ENCODE data around the gene SPEG.

SPEG gene

DNA sequence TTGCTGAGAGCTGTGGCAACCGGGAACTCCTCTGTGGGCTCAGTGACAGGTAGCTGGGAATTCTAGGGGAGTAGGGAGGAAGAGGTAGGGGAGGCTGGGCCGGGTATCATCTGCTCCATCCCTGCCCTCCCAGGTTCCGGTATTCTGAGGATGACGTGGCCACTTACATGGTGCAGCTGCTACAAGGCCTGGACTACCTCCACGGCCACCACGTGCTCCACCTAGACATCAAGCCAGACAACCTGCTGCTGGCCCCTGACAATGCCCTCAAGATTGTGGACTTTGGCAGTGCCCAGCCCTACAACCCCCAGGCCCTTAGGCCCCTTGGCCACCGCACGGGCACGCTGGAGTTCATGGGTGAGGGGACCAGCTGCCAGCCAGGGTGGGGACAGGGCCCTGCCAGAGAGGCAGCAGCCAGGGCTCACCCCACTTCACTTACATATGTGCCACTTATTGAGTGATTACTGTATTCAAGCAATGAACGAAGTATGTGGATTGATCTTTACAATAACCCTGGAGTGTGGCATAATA is 56.0 kb downstream of the SPEG start:
- H3K4me3 ChIP-seq (ENCODE audit: insufficient read length, low read depth), result no peak overlapping the region
- peaks cover 56% of the 10 kb centered on the region for H3K27me3 ChIP-seq (ENCODE audit: insufficient read depth, insufficient read length)
- peaks cover 13% of the 10 kb centered on the region for H3K4me1 ChIP-seq (ENCODE audit: insufficient read depth, insufficient read length)
- DNase-seq (ENCODE audit: low read depth, low spot score), result no peak
- peak overlapping the region; percentile 24 for H3K9ac ChIP-seq (ENCODE audit: insufficient read length, low read depth)
- no peak for TF ChIP-seq ZNF274 (IDR thresholded peaks at IDR 0.05; ENCODE audit: low read depth, low read length)
- no peak for TF ChIP-seq SUZ12 (IDR thresholded peaks at IDR 0.05; ENCODE audit: extremely low read depth, insufficient read depth, insufficient read length)
- TF ChIP-seq YY1 (IDR thresholded peaks at IDR 0.05; ENCODE audit: insufficient read depth, insufficient read length), result no peak
- peaks cover 20% of the 10 kb centered on the region for H3K36me3 ChIP-seq (ENCODE audit: insufficient read depth, insufficient read length, low read length)
- H3K9me3 ChIP-seq (ENCODE audit: insufficient read depth, low read length), result no peaks in the 10 kb centered on the region

DNA sequence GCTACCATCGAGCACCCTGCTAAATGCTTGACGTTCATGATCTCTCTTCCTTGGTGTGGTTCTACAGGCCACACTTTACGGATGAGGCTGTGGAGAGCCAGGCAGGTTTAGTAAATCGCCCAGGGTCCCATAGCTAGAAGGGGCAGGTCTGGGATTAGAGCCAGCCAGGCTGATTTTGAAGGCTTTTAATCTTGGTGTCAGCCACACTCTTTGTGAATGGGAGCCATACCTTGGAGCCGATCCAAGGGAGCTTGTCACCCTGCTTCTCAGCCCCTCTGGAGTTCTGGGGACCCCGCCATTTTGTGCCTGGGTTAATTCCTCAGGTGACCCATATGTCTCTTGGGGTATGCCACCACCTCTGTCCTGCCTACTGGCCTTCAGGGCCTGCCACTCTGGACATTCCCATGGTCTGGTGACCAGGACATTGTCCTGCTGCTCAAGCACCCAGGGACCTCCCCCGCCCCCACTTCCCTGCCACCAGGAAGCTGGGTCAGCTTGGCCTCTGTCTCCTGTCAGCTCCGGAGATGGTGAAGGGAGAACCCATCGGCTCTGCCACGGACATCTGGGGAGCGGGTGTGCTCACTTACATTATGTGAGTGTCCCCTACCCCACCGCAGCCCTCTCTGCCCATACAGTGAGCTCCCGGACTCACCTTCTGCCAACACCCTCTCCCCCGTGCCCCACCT is 56.8 kb downstream of the SPEG start:
- Histone ChIP-seq H3K36me3 (ENCODE audit: insufficient read depth, insufficient read length, low read length) (peaks cover 20% of the 10 kb centered on the region), H3K9ac (ENCODE audit: insufficient read length, low read depth) (no peak overlapping the region), H3K4me3 (ENCODE audit: insufficient read length, low read depth) (no peak overlapping the region), H3K4me1 (ENCODE audit: insufficient read depth, insufficient read length) (peaks cover 17% of the 10 kb centered on the region), H3K9me3 (ENCODE audit: insufficient read depth, low read length) (no peaks in the 10 kb centered on the region), H3K27me3 (ENCODE audit: insufficient read depth, insufficient read length) (peaks cover 57% of the 10 kb centered on the region)
- no peak for TF ChIP-seq SUZ12 (IDR thresholded peaks at IDR 0.05; ENCODE audit: extremely low read depth, insufficient read depth, insufficient read length)
- DNase-seq (ENCODE audit: low read depth, low spot score), result no peak

DNA sequence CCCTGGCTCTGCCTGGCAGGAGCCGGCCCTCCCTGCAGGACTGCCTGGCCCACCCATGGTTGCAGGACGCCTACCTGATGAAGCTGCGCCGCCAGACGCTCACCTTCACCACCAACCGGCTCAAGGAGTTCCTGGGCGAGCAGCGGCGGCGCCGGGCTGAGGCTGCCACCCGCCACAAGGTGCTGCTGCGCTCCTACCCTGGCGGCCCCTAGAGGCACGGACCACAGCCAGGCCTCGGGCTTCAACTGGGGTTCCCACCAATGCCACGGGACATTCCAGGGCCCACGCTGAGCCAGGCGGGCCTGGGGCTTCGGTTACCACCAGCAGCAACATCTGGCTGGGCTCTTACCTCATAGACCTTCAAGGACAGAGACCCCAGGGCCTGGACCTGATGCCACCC is 57.9 kb downstream of the SPEG start:
- no peak for DNase-seq (ENCODE audit: low read depth, low spot score)
- Histone ChIP-seq H3K4me1 (ENCODE audit: insufficient read depth, insufficient read length) (peaks cover 18% of the 10 kb centered on the region), H3K27me3 (ENCODE audit: insufficient read depth, insufficient read length) (peaks cover 57% of the 10 kb centered on the region), H3K9ac (ENCODE audit: insufficient read length, low read depth) (no peak overlapping the region), H3K9me3 (ENCODE audit: insufficient read depth, low read length) (no peaks in the 10 kb centered on the region), H3K4me3 (ENCODE audit: insufficient read length, low read depth) (no peak overlapping the region), H3K36me3 (ENCODE audit: insufficient read depth, insufficient read length, low read length) (peaks cover 20% of the 10 kb centered on the region)
- TF ChIP-seq SUZ12 (IDR thresholded peaks at IDR 0.05; ENCODE audit: extremely low read depth, insufficient read depth, insufficient read length), result no peak
- TF ChIP-seq ZNF274 (IDR thresholded peaks at IDR 0.05; ENCODE audit: low read depth, low read length), result no peak
- TF ChIP-seq YY1 (IDR thresholded peaks at IDR 0.05; ENCODE audit: insufficient read depth, insufficient read length), result no peak

- no peak for DNase-seq (ENCODE audit: low read depth, low spot score)
- no peak overlapping the region for H3K4me3 ChIP-seq (ENCODE audit: insufficient read length, low read depth)
- H3K36me3 ChIP-seq (ENCODE audit: insufficient read depth, insufficient read length, low read length), result peaks cover 20% of the 10 kb centered on the region
- peaks cover 58% of the 10 kb centered on the region for H3K27me3 ChIP-seq (ENCODE audit: insufficient read depth, insufficient read length)
- TF ChIP-seq ZNF274 (IDR thresholded peaks at IDR 0.05; ENCODE audit: low read depth, low read length) (no peak), SUZ12 (IDR thresholded peaks at IDR 0.05; ENCODE audit: extremely low read depth, insufficient read depth, insufficient read length) (no peak), YY1 (IDR thresholded peaks at IDR 0.05; ENCODE audit: insufficient read depth, insufficient read length) (no peak)
- peaks cover 20% of the 10 kb centered on the region for H3K4me1 ChIP-seq (ENCODE audit: insufficient read depth, insufficient read length)
- H3K9me3 ChIP-seq (ENCODE audit: insufficient read depth, low read length), result no peaks in the 10 kb centered on the region
- no peak overlapping the region for H3K9ac ChIP-seq (ENCODE audit: insufficient read length, low read depth)
Observed at GRCh38 chr2:219493086-219493485, 58.4 kb downstream of the SPEG start.

DNA sequence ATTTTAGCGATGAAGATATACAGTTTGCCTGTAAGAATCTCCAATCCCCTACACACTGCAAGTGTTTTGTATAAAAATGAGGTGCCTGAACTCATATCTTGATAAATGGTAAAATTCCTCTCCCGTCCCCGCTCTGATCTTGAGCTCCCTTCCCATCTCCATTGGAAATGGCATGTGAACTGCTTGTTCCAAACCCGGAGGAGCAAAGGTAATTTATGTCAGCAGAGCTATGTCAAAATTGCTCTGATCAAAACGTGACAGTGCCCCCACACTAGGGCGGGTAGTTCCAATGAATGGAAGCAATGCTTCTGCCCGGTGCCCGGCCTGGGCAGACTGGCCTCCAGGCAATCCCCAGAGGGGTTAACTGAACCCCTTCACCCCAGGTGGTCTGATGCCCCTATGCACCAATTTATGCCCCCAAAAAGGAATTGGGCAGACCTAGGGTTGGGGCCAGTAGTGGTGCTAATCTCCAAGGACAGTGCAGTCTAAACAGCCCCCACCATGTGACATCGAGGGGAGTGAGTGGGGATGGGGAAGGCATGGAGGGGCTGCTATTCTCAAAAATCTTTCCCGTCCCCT is 60.4 kb downstream of the SPEG start:
- no peak overlapping the region for H3K9ac ChIP-seq (ENCODE audit: insufficient read length, low read depth)
- peaks cover 20% of the 10 kb centered on the region for H3K4me1 ChIP-seq (ENCODE audit: insufficient read depth, insufficient read length)
- H3K27me3 ChIP-seq (ENCODE audit: insufficient read depth, insufficient read length), result peaks cover 59% of the 10 kb centered on the region

GRCh38 chr2:219495531-219496122 is 61.0 kb downstream of the SPEG start:
- peaks cover 21% of the 10 kb centered on the region for H3K4me1 ChIP-seq (ENCODE audit: insufficient read depth, insufficient read length)
- peak; percentile 66 for DNase-seq (ENCODE audit: low read depth, low spot score)
- no peaks in the 10 kb centered on the region for H3K9me3 ChIP-seq (ENCODE audit: insufficient read depth, low read length)
- TF ChIP-seq YY1 (IDR thresholded peaks at IDR 0.05; ENCODE audit: insufficient read depth, insufficient read length) (no peak), ZNF274 (IDR thresholded peaks at IDR 0.05; ENCODE audit: low read depth, low read length) (no peak), SUZ12 (IDR thresholded peaks at IDR 0.05; ENCODE audit: extremely low read depth, insufficient read depth, insufficient read length) (no peak)
- no peak overlapping the region for H3K4me3 ChIP-seq (ENCODE audit: insufficient read length, low read depth)
- H3K27me3 ChIP-seq (ENCODE audit: insufficient read depth, insufficient read length), result peaks cover 59% of the 10 kb centered on the region
- H3K9ac ChIP-seq (ENCODE audit: insufficient read length, low read depth), result peak overlapping the region; percentile 24
- peaks cover 7% of the 10 kb centered on the region for H3K36me3 ChIP-seq (ENCODE audit: insufficient read depth, insufficient read length, low read length)

More for the DNA sequence above, 60.4 kb downstream of the SPEG start:
- no peaks in the 10 kb centered on the region for H3K9me3 ChIP-seq (ENCODE audit: insufficient read depth, low read length)
- TF ChIP-seq SUZ12 (IDR thresholded peaks at IDR 0.05; ENCODE audit: extremely low read depth, insufficient read depth, insufficient read length) (no peak), ZNF274 (IDR thresholded peaks at IDR 0.05; ENCODE audit: low read depth, low read length) (no peak), YY1 (IDR thresholded peaks at IDR 0.05; ENCODE audit: insufficient read depth, insufficient read length) (no peak)
- no peak for DNase-seq (ENCODE audit: low read depth, low spot score)
- H3K36me3 ChIP-seq (ENCODE audit: insufficient read depth, insufficient read length, low read length), result peaks cover 12% of the 10 kb centered on the region
- no peak overlapping the region for H3K4me3 ChIP-seq (ENCODE audit: insufficient read length, low read depth)

GRCh38 chr2:219496247-219496824 is 61.7 kb downstream of the SPEG start:
- DNase-seq (ENCODE audit: low read depth, low spot score), result no peak
- Histone ChIP-seq H3K27me3 (ENCODE audit: insufficient read depth, insufficient read length) (peaks cover 55% of the 10 kb centered on the region), H3K4me3 (ENCODE audit: insufficient read length, low read depth) (peak overlapping the region; percentile 70), H3K9ac (ENCODE audit: insufficient read length, low read depth) (peak overlapping the region; percentile 83), H3K9me3 (ENCODE audit: insufficient read depth, low read length) (no peaks in the 10 kb centered on the region), H3K36me3 (ENCODE audit: insufficient read depth, insufficient read length, low read length) (peaks cover 3% of the 10 kb centered on the region), H3K4me1 (ENCODE audit: insufficient read depth, insufficient read length) (peaks cover 21% of the 10 kb centered on the region)
- TF ChIP-seq ZNF274 (IDR thresholded peaks at IDR 0.05; ENCODE audit: low read depth, low read length) (no peak), SUZ12 (IDR thresholded peaks at IDR 0.05; ENCODE audit: extremely low read depth, insufficient read depth, insufficient read length) (peak; percentile 81), YY1 (IDR thresholded peaks at IDR 0.05; ENCODE audit: insufficient read depth, insufficient read length) (no peak)
